ENCODE measurements around the gene YOD1.

The YOD1 gene

DNA sequence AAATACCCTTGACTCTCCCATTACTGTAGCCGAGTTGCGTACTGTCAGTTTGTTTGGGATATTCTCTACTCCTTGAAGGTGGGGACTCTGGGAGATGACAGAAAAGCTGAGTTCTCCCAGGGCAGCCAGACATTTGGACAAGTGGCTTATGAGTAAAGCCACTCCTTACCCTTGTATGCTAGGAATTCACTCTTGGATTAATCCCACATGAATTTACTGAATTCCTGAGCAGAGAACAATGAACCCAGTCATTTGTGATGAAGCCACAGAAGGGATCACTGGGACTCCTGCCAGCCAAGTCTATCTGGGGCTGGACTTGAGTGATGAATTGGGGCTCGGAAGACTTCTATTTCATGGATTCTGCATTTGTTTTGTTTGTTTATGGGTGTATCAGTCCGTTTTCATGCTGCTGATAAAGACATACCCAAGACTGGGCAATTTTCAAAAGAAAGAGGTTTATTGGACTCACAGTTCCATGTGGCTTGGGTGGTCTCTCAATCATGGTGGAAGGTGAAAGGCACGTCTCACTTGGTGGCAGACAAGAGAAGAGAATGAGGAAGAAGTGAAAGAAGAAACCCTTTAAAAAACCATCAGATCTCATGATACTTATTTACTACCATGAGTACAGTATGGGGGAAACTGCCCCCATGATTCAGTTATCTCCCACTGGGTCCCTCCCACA lies 43.5 kb downstream of the YOD1 start:
- Histone ChIP-seq H3K9me3 (replicated peaks in 1 of 11) (peaks cover 0 to 13% (median 5%) of the 10 kb centered on the region in 11 experiments; a peak in 4 of 22 replicates), H3K4me3 (no peak overlapping the region), H3K4me2 (no peak overlapping the region), H4K20me1 (no peaks in the 10 kb centered on the region), H3K27me3 (no peaks in the 10 kb centered on the region), H3K27ac (no peak overlapping the region), H3K36me3 (no peaks in the 10 kb centered on the region), H3K4me1 (no peaks in the 10 kb centered on the region), H3K9ac (no peak overlapping the region)
- TF ChIP-seq Cebpa-rat (IDR thresholded peaks at IDR 0.05): no peak

DNA sequence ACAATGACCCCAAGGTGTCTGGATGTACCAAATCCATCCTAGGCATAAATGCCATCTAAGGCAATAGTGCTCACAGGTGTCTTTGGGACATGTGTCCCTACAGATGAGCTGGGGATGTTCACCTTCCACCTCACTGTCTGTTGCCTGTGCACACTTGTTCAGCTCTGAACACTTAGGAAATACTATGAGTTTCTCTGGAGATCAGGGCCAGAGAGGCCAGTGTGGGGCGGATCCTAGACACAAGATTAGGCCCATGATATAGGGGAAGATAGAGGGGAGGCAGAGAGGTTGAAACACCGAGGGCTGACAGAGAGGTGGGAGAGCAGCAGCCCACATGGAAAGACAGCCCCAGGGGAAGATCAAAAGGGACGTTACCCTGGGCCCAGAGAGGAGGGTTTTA lies 44.1 kb downstream of the YOD1 start:
- no peak overlapping the region for H3K27ac ChIP-seq
- H4K20me1 ChIP-seq: no peaks in the 10 kb centered on the region
- H3K4me1 ChIP-seq: no peaks in the 10 kb centered on the region
- H3K36me3 ChIP-seq: no peaks in the 10 kb centered on the region
- no peak overlapping the region for H3K4me3 ChIP-seq
- H3K27me3 ChIP-seq: no peaks in the 10 kb centered on the region
- H3K9ac ChIP-seq: no peak overlapping the region
- TF ChIP-seq Cebpa-rat (IDR thresholded peaks at IDR 0.05): no peak
- no peak overlapping the region for H3K4me2 ChIP-seq
- H3K9me3 ChIP-seq (replicated peaks in 1 of 11): peaks cover 0 to 13% (median 5%) of the 10 kb centered on the region in 11 experiments; a peak in 4 of 22 replicates

DNA sequence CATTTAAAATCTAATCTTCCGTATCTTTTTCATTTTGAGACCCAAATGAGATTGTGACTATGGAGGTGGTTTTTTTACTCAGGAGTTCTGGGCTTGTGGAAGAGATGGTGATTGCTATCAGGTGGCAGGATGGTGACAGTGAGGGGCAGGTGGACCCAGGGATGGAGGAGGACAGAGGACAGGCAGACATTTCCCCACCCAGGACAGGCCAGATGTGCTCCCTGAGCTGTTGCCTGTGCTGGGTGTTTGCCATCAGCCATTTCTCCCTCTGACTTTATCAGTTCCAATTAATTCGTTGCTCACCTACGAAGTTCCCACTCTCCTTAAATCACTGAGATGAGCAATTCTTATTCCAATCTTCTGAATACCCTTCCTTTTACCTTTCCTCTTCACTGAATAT lies 44.9 kb downstream of the YOD1 start:
- Histone ChIP-seq H3K4me2 (no peak overlapping the region), H3K9ac (no peak overlapping the region), H3K4me3 (no peak overlapping the region)

DNA sequence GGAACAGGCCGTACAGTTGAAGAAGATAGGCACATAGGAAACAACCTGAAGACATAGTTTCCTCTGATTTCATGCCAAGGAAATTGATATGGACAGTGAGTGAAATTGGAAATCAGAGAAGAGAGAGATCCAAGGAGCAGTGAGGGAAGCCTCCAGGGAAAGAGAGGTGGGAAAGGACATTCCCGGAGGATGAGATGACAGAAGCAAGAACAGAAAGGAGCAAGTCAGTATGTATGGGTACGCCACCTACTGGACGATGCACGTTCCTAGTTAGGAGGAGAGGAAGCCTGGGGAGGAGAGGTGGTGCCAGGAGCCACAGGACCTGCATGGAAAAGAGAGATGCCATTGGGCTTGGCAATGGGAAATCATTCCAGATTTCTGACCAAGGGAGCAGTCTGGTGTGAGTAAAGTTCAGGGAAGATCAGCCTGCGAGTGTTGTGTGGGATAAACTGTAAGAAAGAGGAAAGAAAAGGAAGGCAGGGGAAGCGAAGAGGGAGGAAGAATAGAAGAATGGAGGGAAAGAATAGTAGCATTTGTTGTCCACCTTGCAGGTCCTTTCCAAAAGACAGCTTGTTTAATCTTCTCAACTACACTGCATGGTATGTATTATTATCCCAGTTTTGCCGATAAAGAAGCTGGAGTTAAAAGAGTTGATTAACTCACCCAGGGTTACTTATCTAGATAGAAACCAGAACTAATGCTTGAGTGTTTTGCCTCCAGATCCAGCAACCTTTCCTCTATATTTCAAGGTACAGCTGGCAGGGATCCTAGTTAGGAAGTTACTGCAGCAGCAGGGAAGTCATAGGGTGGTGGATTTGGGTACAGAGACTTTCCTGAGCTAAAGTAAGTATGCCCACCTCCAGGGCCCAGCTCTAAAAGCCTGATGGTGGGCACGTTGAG lies 45.8 kb downstream of the YOD1 start:
- H4K20me1 ChIP-seq: no peaks in the 10 kb centered on the region
- no peak overlapping the region for H3K4me2 ChIP-seq
- no peak overlapping the region for H3K9ac ChIP-seq
- H3K9me3 ChIP-seq (replicated peaks in 1 of 11): peaks cover 0 to 13% (median 5%) of the 10 kb centered on the region in 11 experiments; a peak in 4 of 22 replicates
- no peak overlapping the region for H3K27ac ChIP-seq
- no peaks in the 10 kb centered on the region for H3K36me3 ChIP-seq
- TF ChIP-seq Cebpa-rat (IDR thresholded peaks at IDR 0.05): no peak
- H3K4me3 ChIP-seq: no peak overlapping the region
- no peaks in the 10 kb centered on the region for H3K4me1 ChIP-seq
- H3K27me3 ChIP-seq: no peaks in the 10 kb centered on the region

More for the DNA sequence above, 44.9 kb downstream of the YOD1 start:
- H3K27ac ChIP-seq: no peak overlapping the region
- H3K4me1 ChIP-seq: no peaks in the 10 kb centered on the region
- no peak for TF ChIP-seq Cebpa-rat (IDR thresholded peaks at IDR 0.05)
- H3K36me3 ChIP-seq: no peaks in the 10 kb centered on the region
- H3K9me3 ChIP-seq (replicated peaks in 1 of 11): peaks cover 0 to 13% (median 5%) of the 10 kb centered on the region in 11 experiments; a peak in 4 of 22 replicates
- no peaks in the 10 kb centered on the region for H4K20me1 ChIP-seq
- H3K27me3 ChIP-seq: no peaks in the 10 kb centered on the region

DNA sequence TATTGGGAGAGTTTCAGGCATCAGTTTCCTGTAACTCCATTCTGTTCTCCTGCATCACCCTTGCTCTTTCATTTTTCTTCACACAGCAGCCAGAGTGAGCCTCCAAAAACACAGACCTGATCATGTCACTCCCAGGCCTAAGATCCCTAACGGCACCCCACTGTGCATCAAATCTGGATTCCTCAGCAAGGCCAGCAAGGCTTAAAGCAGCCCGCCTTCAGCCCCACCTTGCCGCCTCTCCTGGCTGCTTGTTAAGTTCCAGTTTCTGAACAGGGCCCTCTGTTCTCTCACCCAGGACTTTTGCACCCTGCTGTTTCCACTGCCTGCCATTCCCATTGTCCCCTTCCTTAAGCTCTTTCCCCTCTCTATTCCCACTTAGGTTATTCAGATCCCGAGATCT lies 47.8 kb downstream of the YOD1 start:
- no peaks in the 10 kb centered on the region for H3K27me3 ChIP-seq
- no peak overlapping the region for H3K27ac ChIP-seq
- no peaks in the 10 kb centered on the region for H4K20me1 ChIP-seq
- H3K36me3 ChIP-seq: no peaks in the 10 kb centered on the region
- no peak for TF ChIP-seq Cebpa-rat (IDR thresholded peaks at IDR 0.05)
- no peak overlapping the region for H3K4me2 ChIP-seq
- H3K4me1 ChIP-seq: no peaks in the 10 kb centered on the region
- H3K9ac ChIP-seq: no peak overlapping the region
- H3K4me3 ChIP-seq: no peak overlapping the region
- peaks cover 0 to 11% (median 2%) of the 10 kb centered on the region in 11 experiments; a peak in 4 of 22 replicates for H3K9me3 ChIP-seq (replicated peaks in 1 of 11)

DNA sequence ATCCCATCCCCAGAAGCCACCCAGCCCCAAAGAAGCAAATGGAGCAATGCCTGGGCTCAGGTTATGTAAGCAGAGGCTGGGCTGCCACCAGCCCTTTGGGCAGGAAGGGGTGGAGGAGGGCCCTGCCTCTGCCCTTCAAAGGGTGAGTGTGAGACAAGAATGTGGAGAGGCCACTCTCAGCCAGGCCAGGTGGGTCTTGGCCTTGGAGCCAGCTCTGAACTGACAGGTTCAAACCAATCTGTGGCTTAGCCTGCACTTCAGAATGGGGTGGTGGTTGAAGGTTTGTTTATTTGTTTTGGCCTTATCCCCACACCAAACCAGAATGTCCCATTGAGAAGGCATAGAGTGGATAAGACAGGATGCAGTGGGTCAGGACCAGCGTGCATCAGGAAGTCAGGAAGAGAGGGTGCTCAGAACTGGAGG lies 48.3 kb downstream of the YOD1 start:
- H3K9me3 ChIP-seq (replicated peaks in 1 of 11): peaks cover 0 to 6% (median 0%) of the 10 kb centered on the region in 11 experiments; a peak in 3 of 22 replicates
- H4K20me1 ChIP-seq: no peaks in the 10 kb centered on the region
- H3K9ac ChIP-seq: no peak overlapping the region
- H3K4me3 ChIP-seq: no peak overlapping the region
- no peak overlapping the region for H3K27ac ChIP-seq
- H3K4me1 ChIP-seq: no peaks in the 10 kb centered on the region
- no peak overlapping the region for H3K4me2 ChIP-seq
- H3K36me3 ChIP-seq: no peaks in the 10 kb centered on the region
- no peak for TF ChIP-seq Cebpa-rat (IDR thresholded peaks at IDR 0.05)
- H3K27me3 ChIP-seq: no peaks in the 10 kb centered on the region

DNA sequence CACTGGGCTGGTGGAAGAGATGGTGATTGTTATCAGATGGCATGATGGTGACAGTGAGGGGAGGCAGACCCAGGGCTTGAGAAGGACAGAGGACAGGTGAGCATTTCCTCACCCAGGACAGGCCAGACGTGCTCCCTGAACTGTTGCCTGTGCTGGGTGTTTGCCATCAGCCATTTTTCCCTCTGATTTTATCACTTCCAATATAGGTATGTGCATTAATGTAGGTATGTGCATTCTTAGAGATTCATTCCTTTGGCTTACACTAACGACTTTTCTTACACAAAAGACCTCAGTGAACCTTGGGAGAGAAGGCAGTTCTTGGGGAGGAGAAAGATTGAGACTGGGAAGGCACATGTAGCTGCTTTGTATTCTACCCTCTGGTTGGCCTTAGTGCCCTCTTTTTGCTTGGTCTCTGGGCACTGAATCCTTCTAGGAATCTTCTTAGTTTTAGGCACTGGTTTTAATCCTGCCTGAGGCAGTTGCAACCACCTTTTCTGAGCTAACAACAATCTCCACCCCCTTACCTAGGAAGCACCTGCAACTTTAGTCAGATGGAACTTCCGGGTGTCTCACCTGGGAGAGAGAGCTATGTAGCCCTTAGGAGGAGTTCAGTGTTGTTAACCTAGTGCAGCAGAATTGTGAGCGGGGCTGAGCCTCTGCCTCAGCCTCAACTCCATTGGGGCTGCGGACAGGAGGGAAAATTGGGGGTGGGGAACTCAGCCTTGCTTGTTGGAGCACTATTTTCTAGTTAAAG lies 49.3 kb downstream of the YOD1 start:
- no peaks in the 10 kb centered on the region for H4K20me1 ChIP-seq
- H3K9ac ChIP-seq: no peak overlapping the region
- H3K4me2 ChIP-seq: no peak overlapping the region
- H3K27ac ChIP-seq: no peak overlapping the region
- no peaks in the 10 kb centered on the region for H3K9me3 ChIP-seq (replicated peaks in 1 of 11)
- no peaks in the 10 kb centered on the region for H3K27me3 ChIP-seq
- no peak for TF ChIP-seq Cebpa-rat (IDR thresholded peaks at IDR 0.05)
- no peak overlapping the region for H3K4me3 ChIP-seq
- no peaks in the 10 kb centered on the region for H3K4me1 ChIP-seq
- no peaks in the 10 kb centered on the region for H3K36me3 ChIP-seq

DNA sequence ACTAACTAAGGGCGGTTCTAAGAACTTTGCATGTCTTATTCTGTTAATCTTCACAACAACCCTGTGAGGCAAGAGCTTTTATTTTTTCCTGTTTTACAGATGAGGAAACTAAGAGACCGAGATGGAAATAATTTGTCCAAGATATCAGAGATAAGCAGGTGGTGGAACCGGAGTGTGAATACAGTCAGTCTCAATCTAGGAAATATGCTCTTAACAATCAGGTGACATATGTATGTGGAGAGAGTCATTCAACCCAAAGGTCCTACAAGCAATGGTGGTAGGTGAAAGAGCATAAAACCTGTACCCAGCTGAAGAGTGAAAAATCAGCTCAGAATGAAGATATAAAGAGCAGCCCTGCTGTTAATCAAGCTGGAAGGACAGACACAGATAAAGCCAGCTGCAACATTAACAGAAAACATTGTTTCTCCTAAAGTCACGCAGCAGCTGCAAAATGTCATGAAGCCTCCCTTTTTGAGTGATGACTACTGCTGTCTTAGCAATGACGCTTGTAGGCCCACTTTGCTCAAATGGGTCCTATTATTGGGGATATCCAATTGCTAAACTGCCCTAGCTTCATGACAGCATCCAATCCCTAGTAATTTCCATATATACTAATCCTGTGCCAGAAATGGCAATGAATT lies 50.2 kb downstream of the YOD1 start:
- Histone ChIP-seq H4K20me1 (no peaks in the 10 kb centered on the region), H3K4me3 (no peak overlapping the region), H3K9me3 (replicated peaks in 1 of 11) (no peaks in the 10 kb centered on the region), H3K27ac (no peak overlapping the region), H3K27me3 (no peaks in the 10 kb centered on the region), H3K9ac (no peak overlapping the region), H3K4me2 (no peak overlapping the region), H3K36me3 (no peaks in the 10 kb centered on the region), H3K4me1 (no peaks in the 10 kb centered on the region)
- TF ChIP-seq Cebpa-rat (IDR thresholded peaks at IDR 0.05): no peak

DNA sequence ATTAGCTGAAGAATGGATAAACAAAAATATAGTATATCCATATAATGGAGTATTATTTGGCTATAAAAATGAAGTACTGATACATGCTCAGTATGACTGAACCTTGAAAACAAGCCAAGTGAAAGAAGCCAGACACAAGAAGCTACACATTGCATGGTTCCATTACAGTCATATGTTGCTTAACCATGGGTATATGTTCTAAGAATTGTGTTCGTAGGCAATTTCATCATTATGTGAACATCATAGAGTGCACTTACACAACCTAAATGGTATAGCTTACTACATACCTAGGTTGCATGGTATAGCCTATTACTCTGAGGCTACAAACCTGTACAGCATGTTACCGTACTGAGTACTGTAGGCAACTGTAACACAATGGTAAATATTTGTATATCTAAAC lies 52.2 kb downstream of the YOD1 start:
- H3K4me2 ChIP-seq: no peak overlapping the region
- no peaks in the 10 kb centered on the region for H3K9me3 ChIP-seq (replicated peaks in 1 of 11)
- no peak overlapping the region for H3K9ac ChIP-seq
- H3K4me3 ChIP-seq: no peak overlapping the region
- no peak overlapping the region for H3K27ac ChIP-seq
- H4K20me1 ChIP-seq: no peaks in the 10 kb centered on the region
- no peaks in the 10 kb centered on the region for H3K36me3 ChIP-seq
- H3K27me3 ChIP-seq: no peaks in the 10 kb centered on the region
- no peaks in the 10 kb centered on the region for H3K4me1 ChIP-seq
- TF ChIP-seq Cebpa-rat (IDR thresholded peaks at IDR 0.05): no peak

All from BLaER1 treated with 17β-estradiol and CSF1 and Interleukin-3, amounts not matched to agents 10 nM and 100 nM (cell line).